ENCODE results near the gene PTPN6.

PTPN6 gene

DNA sequence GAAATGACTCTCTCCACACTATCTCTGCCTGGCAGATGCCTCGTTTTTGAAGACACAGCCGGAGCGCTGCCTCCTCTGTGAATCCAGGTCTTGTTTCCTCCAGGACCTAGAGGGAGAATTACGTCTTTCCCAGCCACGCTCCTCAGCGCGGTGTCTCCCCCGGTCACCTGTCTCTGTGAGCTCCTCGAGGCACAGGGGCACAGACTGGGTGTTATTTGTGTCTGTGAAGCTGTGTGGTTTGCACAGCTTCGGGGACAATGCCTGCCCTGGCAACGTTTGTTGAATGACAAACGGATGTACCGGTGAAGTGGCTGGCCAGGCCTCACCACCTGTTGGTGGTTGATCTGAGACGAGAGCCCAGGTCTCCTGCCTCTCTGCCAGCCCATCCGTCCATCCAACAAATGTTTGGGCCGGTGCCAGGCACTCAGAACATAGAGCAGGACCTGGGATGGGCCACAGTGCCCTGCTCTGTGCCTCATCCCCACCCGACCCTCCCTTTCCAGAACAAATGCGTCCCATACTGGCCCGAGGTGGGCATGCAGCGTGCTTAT lies 6.1 kb downstream of the PTPN6 start:
- no peak for DNase-seq

- DNase-seq = peak in 1 of 2 experiments; percentile 32
Observed at GRCh38 chr12:6957741-6958608, 6.8 kb downstream of the PTPN6 start.

DNA sequence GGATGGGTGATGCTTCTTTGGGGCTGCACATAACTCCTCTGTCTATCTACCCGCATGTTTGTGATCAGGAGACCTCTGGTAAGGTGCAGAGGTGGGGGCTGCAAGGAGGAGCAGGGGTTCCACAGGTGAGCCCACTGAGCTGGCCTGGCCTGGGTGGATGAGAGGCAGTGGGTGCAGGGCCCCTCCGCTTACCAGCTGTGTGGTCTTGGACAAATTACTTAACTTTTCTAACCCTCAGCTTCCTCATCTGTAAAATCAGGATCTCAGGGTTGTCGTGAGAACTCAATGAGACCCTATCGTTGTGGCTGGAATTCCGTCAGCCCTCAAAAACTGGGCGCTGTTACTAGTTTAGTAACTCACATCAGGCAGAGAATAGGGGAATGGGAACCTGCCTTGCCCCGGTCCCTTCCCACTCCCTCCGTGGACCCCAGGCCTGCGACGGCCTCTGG lies 7.5 kb downstream of the PTPN6 start:
- DNase-seq = no peak

DNA sequence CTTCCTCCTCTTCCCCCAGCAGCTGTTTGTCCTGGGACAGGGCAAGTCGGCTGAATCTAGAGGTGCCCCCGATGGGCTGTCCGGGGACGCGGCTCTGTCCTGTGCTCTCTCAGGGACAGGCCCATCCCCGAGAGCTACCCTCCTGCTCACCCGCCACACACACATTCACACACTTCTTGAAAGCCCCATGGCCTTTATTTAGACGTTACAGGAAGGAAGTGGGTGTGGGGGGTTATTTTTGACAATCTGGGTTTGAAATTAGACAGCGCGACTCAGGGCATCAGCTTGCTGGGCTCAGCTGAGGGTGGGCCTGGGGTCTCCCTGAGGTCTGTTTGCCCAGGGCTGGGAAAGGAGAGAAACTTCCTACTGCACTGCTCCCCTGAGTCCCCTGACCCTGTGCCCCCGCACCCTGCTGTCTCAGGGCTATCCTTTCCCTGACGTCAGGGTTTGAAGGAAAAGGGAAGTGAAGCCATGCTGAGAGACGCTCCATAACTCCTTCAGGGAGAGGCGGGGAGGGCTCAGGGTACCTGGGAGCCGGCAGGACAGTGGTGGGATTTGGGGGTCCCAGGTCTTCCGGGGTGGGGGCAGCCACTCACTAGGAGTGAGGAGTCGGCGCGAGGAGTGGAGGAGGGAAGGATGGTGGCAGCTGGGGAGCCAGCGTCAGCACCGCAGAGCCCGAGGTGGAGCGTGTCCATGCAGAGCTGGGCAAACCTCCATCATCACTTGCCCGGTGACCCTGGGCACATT lies 8.1 kb downstream of the PTPN6 start:
- DNase-seq = peak in 1 of 2 experiments; percentile 72

DNA sequence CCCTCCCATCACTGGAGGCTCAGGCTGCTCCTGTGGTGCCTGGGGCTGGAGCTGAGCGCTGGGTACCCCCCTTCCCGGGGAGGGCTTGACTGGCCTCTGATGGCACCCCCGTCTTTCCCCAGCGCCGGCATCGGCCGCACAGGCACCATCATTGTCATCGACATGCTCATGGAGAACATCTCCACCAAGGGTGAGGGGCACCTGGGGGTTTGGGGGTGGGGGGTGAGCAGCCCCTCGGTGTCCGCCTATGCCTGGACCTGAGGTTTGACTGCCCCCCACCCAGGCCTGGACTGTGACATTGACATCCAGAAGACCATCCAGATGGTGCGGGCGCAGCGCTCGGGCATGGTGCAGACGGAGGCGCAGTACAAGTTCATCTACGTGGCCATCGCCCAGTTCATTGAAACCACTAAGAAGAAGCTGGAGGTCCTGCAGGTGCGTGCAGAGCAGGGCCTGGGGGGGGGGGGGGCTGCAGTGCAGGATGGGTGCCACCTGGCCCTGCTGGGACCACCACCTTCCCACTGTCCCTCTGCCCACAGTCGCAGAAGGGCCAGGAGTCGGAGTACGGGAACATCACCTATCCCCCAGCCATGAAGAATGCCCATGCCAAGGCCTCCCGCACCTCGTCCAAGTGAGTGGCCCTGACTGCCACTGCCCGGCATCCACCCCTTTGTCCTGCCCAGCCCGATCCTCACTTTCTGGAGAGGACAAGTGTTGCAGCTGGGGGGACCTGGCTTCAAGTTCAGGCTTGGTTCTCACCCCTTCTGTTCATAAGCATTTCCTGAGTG lies 8.8 kb downstream of the PTPN6 start:
- DNase-seq = no peak

GRCh38 chr12:6960593-6961277 lies 9.6 kb downstream of the PTPN6 start:
- no peak for DNase-seq

GRCh38 chr12:6961278-6961694 lies 10.1 kb downstream of the PTPN6 start:
- DNase-seq = peak; percentile 94 to 99

GRCh38 chr12:6961695-6962284 lies 10.6 kb downstream of the PTPN6 start:
- DNase-seq = peak in 1 of 2 experiments; percentile 62

GRCh38 chr12:6962285-6963015 lies 11.3 kb downstream of the PTPN6 start:
- peak in 1 of 2 experiments; percentile 24 for DNase-seq

DNA sequence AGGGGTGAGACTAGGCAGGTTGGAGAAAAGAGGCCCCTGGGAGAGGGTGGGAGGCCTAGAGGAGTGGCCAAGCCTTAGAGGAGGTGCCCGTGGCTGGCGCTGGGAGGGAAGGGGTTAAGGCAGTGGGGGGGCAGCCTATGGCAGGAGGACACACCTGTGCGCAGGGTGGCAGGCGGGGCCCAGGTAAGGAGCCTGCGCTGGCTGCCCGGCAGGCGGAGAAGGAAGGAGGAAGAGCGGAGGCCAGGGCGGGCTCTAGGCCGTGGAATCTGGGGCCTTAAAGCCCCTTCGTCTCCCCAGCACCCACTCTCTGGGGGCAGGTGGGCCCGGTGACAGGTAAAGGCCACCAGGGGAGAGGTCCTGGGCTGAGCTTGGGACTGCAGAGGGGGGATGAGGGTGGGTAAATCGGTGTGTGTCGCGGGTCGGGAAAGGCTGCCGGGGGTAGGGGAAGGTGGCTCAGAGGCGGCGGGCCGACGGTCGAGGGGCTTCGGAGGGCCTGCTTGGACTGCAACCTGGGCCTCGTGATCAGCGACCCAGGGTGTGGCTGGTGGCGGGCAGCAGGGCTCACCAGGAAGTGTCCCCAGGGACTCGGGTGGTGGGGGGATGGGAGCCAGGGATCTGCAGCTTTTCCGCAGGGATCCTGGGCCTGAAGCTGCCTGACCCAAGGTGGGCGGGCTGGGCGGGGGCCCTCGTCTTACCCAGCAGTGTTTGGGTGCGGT lies 12.0 kb downstream of the PTPN6 start:
- no peak for DNase-seq

- DNase-seq = no peak
Observed at GRCh38 chr12:6963791-6964413, 12.7 kb downstream of the PTPN6 start.

DNA sequence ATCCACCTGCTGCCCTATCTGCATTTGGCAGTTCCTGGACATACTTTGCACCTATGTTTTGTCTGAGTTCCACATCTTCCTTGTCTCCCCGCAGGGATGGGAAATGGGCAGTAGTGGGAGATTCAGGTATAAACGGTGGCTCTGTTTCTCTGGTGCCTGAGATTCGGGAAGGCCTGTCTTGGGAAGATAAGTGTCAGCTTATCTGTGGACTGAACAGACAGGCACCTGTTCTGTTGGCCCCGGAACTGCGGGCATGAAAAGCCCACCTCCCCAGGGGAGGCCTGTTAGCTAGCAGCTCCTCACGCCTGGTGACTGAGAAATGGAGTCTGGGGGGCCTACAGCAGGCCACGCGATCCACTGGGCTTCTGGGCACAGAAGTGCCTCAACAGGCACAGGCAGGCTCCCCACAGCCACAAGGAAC lies 13.5 kb downstream of the PTPN6 start:
- no peak for DNase-seq

DNA sequence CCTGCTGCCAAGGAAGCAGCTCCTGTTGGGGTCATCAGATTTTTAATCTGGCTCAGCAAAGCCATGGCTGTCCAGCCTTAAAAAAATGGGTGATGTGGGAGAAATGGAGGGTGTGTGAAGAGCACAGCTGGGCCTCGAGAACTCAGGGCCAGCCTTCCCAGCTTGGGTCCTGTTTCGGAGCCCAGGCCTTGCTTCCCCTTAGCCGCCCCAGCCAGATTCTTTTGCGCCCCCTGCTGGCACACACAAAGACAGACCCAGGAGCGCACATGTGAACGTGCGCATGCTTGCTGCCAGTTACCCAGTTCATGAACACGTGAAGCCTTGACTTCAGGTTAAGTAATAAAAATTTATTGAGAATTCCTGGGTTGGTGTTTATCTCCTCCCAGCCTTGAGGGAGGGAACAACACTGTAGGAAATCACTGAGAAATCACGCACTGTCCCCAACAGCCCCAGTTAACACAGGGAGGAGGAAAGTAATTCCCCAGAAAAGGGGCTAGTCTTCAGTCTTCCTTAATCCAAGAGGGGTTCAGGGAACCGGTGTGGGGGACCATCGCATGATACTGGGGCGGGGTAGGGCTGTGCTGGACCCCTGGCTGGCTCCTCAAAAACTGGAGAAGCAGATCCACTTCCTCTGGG lies 14.0 kb downstream of the PTPN6 start:
- DNase-seq = peak; percentile 86 to 88

- DNase-seq = no peak
Observed at GRCh38 chr12:6965714-6966113, 14.6 kb downstream of the PTPN6 start.

DNA sequence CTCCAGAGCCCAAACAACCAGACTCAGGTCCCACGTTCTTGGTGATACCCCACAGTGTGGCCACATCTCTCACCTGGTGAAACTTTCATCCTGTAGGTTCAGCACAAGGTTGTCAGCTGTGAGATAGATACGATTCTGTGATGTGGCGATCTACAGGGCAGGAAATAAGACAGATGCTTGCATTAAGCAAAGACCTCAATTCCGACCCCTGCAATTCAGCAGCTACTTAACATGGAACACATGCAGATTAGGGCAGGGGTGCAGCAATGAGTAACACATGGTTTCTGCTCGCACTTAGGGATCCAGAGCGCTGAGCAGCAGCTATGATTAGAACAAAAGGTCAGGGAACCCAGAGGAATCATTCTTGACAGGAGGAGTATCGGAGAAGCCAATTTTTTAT lies 15.2 kb downstream of the PTPN6 start:
- no peak for DNase-seq

DNA sequence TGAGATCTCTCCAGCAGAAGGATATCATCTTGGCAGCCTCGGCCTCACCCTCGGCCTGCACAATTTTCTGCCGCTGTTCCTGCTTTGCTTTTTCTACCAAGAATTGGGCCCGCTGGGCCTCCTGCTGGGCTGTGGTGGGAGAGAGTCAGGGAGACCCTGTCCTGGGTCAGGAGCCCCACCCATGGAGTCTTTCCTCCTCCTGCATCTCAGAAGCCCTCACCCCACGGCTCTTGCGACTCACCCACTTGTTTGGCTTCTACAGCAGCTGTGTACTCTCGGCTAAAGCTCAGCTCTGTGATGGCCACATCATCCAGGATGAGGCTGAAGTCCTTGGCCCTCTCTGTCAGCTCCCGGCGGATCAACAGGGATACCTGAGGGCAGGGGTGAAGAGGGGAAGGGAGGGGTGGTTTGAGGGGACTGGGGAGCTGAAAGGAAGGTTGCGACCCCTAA lies 16.5 kb downstream of the PTPN6 start:
- DNase-seq = no peak

DNA sequence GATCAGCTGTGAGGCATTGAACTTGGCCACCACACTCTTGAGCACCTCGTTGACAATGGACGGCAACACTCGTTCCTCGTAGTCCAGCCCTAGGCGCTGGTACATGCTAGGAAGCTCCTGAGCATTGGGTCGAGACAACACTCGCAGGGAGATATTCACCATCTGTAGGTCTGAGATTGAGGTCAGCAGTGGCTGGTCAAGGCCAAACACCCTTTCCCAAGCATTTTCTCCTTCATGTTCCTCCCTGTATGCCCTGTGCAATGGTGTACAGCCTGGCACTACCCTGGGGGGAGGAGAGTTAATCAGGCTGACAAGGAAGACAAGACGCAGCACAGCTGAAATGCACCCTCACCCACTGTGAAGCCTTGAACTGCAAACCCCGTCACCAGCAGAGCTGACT lies 17.3 kb downstream of the PTPN6 start:
- DNase-seq = no peak

GRCh38 chr12:6970096-6970527 lies 19.0 kb downstream of the PTPN6 start:
- no peak for DNase-seq

DNA sequence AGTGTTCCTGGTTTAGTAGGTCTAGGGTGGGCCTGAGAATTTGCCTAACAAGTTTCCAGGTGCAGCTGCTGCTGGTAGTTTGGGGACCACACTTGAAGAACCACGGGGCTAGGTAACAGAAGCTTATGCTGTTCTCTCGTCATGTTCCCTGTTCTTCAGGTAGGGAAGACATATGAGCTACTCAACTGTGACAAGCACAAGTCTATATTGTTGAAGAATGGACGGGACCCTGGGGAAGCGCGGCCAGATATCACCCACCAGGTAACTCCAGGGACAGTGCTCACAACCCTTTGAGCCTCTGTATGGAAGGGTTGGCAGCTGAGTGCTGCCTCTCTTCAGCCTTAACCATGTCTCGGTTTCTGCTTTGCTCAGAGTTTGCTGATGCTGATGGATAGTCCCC lies 23.0 kb downstream of the PTPN6 start:
- DNase-seq = no peak

Data from stimulated activated CD4-positive, alpha-beta T cell treated with anti-CD3 and anti-CD28 coated beads, Interleukin-4, amount 100 ng/mL, for 4 hours (primary cell).